ENCODE results near the gene MAD1L1. TPM values are rescaled to one million over a fixed set of nuclear protein-coding genes. Genes with fewer than 3 reads are reported as not detected.

MAD1L1 gene
- total RNA-seq, 1 experiment from 2014 or later, result 43.8 TPM

- no peak for TF ChIP-seq MAX (CRISPR knock-in tag; IDR thresholded peaks at IDR 0.05)
- no peak for TF ChIP-seq ZMAT4 (CRISPR knock-in tag; IDR thresholded peaks at IDR 0.05)
Observed at GRCh38 chr7:2220954-2221353, 11.8 kb downstream of the MAD1L1 start (continued).

- ChIA-PET POLR2A (no interaction called here), CTCF (no interaction called here)
- Mint-ChIP-seq H3K27ac (no peak overlapping the region), H3K36me3 (peaks cover 64% of the 10 kb centered on the region), H3K4me3 (no peak overlapping the region), H3K4me1 (no peaks in the 10 kb centered on the region), H3K9me3 (no peaks in the 10 kb centered on the region), H3K27me3 (ENCODE audit: low read depth) (no peaks in the 10 kb centered on the region)
- TF ChIP-seq TEAD4 (CRISPR knock-in tag; IDR thresholded peaks at IDR 0.05) (no peak), ZNF263 (CRISPR knock-in tag; IDR thresholded peaks at IDR 0.05; ENCODE audit: low read depth) (no peak), ZNF232 (CRISPR knock-in tag; IDR thresholded peaks at IDR 0.05) (no peak), GTF2I (CRISPR knock-in tag; conservative IDR thresholded peaks at IDR 0.05) (no peak), HMGXB4 (CRISPR knock-in tag; IDR thresholded peaks at IDR 0.05) (no peak), GABPB1 (CRISPR knock-in tag; IDR thresholded peaks at IDR 0.05) (no peak), ZBTB43 (CRISPR knock-in tag; IDR thresholded peaks at IDR 0.05) (no peak), ZNF671 (CRISPR knock-in tag; IDR thresholded peaks at IDR 0.05) (no peak), ZNF423 (CRISPR knock-in tag; IDR thresholded peaks at IDR 0.05) (no peak)
- DNase-seq (ENCODE audit: low spot score) (no peak), ATAC-seq (no peak)
Observed at GRCh38 chr7:2220506-2220905, 12.2 kb downstream of the MAD1L1 start.

- DNase-seq (ENCODE audit: low spot score), result no peak
- CTCF ChIA-PET, result no interaction called here
- Mint-ChIP-seq H3K27me3 (ENCODE audit: low read depth) (no peaks in the 10 kb centered on the region), H3K4me1 (no peaks in the 10 kb centered on the region), H3K9me3 (no peaks in the 10 kb centered on the region), H3K36me3 (peaks cover 64% of the 10 kb centered on the region), H3K27ac (no peak overlapping the region), H3K4me3 (no peak overlapping the region)
- POLR2A ChIA-PET, result no interaction called here
- no peak for ATAC-seq
- TF ChIP-seq ESRRA (CRISPR knock-in tag; IDR thresholded peaks at IDR 0.05; ENCODE audit: borderline replicate concordance), result no peak
- TF ChIP-seq E2F1 (CRISPR knock-in tag; IDR thresholded peaks at IDR 0.05), result no peak
- no peak for TF ChIP-seq ELF4 (CRISPR knock-in tag; IDR thresholded peaks at IDR 0.05; ENCODE audit: low read depth)
- TF ChIP-seq FOXP4 (CRISPR knock-in tag; IDR thresholded peaks at IDR 0.05), result no peak
- TF ChIP-seq ATF6 (CRISPR knock-in tag; IDR thresholded peaks at IDR 0.05), result no peak
- no peak for TF ChIP-seq AFF4 (CRISPR knock-in tag; IDR thresholded peaks at IDR 0.05; ENCODE audit: borderline replicate concordance)
Observed at GRCh38 chr7:2220030-2220429, 12.7 kb downstream of the MAD1L1 start.
